Cardiac muscle cell (in vitro differentiated cells and primary cell): ENCODE measurements around the gene MUC22. TPM values are rescaled to one million over a fixed set of nuclear protein-coding genes. Genes with fewer than 3 reads are reported as not detected.
"Not testable (repeated sequence)": the region's sequence is repeated elsewhere in the genome, so short reads cannot be mapped to it uniquely, and the experiment has no call there.

Experiments used
- DNase-seq, 2 donors: peaks; one replicate each; pipeline versions ENCODE4 v3.0.0 to v3.0.0-alpha.2; 2010 to 2017; ENCODE audit warnings: low read depth in 1 of 2, low spot score in 1 of 2
- H3K27ac ChIP-seq: fragments of 200-600 bp; sonication (generic); 2 replicates; pipeline ENCODE4 v1.5.1; 2016
- H3K27me3 ChIP-seq: fragments of 200-600 bp; sonication (generic); 2 replicates; pipeline ENCODE4 v1.6.0; 2016; ENCODE audit warnings: control low read depth
- H3K36me3 ChIP-seq: fragments of 200-600 bp; sonication (generic); 2 replicates; pipeline ENCODE4 v1.5.1; 2016; ENCODE audit warnings: control low read depth
- H3K4me1 ChIP-seq: fragments of 200-600 bp; sonication (generic); 2 replicates; pipeline ENCODE4 v1.8.1; 2017; ENCODE audit warnings: low read depth, mild to moderate bottlenecking, mixed run types
- H3K4me3 ChIP-seq: fragments of 200-600 bp; sonication (generic); 2 replicates; pipeline ENCODE4 v1.5.1; 2016; ENCODE audit warnings: mild to moderate bottlenecking
- H3K9me3 ChIP-seq: fragments of 200-600 bp; sonication (generic); 2 replicates; pipeline ENCODE4 v1.5.1; 2017; ENCODE audit warnings: low read depth, mild to moderate bottlenecking, control low read depth
- CTCF ChIP-seq: IDR thresholded peaks from 2 replicates; pipeline ENCODE4 v1.5.1; 2012; ENCODE audit warnings: low read depth, mild to moderate bottlenecking, low read length
- polyA plus RNA-seq: library from polyadenylated mRNA; unstranded; fragments of >200 nt; fragmentation: Nextera tagmentation; extraction: Ambion mirVana; gene quantifications from 2 replicates; pipeline ENCODE4 v1.2.1, GENCODE V29; 2016
- total RNA-seq: library from RNA; depleted of rRNA; stranded (reverse); fragments of >200 nt; gene quantifications from 2 replicates; pipeline ENCODE4 v1.2.3, GENCODE V29; 2016

Gene MUC22
- total and polyA plus RNA-seq, 2 experiments from 2014 or later: not detected

- DNase-seq: no peak
- Histone ChIP-seq H3K36me3 (no peaks in the 10 kb centered on the region), H3K27ac (no peak overlapping the region), H3K9me3 (no peaks in the 10 kb centered on the region), H3K27me3 (no peaks in the 10 kb centered on the region), H3K4me3 (no peak overlapping the region), H3K4me1 (no peaks in the 10 kb centered on the region)
- TF ChIP-seq CTCF: no peak
Measured at GRCh38 chr6:30965140-30965601, 45.1 kb upstream of the MUC22 start.

- Histone ChIP-seq H3K9me3 (no peaks in the 10 kb centered on the region), H3K27me3 (no peaks in the 10 kb centered on the region), H3K36me3 (no peaks in the 10 kb centered on the region), H3K4me1 (no peaks in the 10 kb centered on the region), H3K27ac (no peak overlapping the region), H3K4me3 (no peak overlapping the region)
- no peak for DNase-seq
- TF ChIP-seq CTCF: no peak
Measured at GRCh38 chr6:30966154-30966553, 44.1 kb upstream of the MUC22 start.

- H3K9me3 ChIP-seq, H3K4me3 ChIP-seq, DNase-seq, H3K27ac ChIP-seq, H3K4me1 ChIP-seq, H3K36me3 ChIP-seq, H3K27me3 ChIP-seq: not testable (repeated sequence)
Measured at GRCh38 chr6:30969171-30969570, 41.1 kb upstream of the MUC22 start.

GRCh38 chr6:30970946-30971345, 39.3 kb upstream of the MUC22 start:
- Histone ChIP-seq H3K9me3 (no peaks in the 10 kb centered on the region), H3K27ac (no peak overlapping the region), H3K4me1 (no peaks in the 10 kb centered on the region), H3K27me3 (no peaks in the 10 kb centered on the region), H3K4me3 (no peak overlapping the region), H3K36me3 (no peaks in the 10 kb centered on the region)
- no peak for TF ChIP-seq CTCF
- no peak for DNase-seq

GRCh38 chr6:30972816-30973215, 37.5 kb upstream of the MUC22 start:
- Histone ChIP-seq H3K9me3 (no peaks in the 10 kb centered on the region), H3K27me3 (no peaks in the 10 kb centered on the region), H3K4me3 (no peak overlapping the region), H3K27ac (no peak overlapping the region), H3K36me3 (no peaks in the 10 kb centered on the region), H3K4me1 (no peaks in the 10 kb centered on the region)
- TF ChIP-seq CTCF: no peak
- DNase-seq: no peak

- Histone ChIP-seq H3K9me3 (no peaks in the 10 kb centered on the region), H3K27ac (no peak overlapping the region), H3K4me3 (no peak overlapping the region), H3K27me3 (no peaks in the 10 kb centered on the region), H3K4me1 (no peaks in the 10 kb centered on the region), H3K36me3 (no peaks in the 10 kb centered on the region)
- no peak for DNase-seq
- TF ChIP-seq CTCF: no peak
Measured at GRCh38 chr6:30974490-30975252, 35.6 kb upstream of the MUC22 start.
